A673 (cell line): Measurements from ENCODE around the gene GNAS-AS1. TPM values are rescaled to one million over a fixed set of nuclear protein-coding genes. Genes with fewer than 3 reads are reported as not detected.

Experiments used
- BruUV-seq: library from RNA; stranded (reverse); fragments of 400-500 nt; replicated peaks from 2 replicates; lab custom pipeline; 2021; lab: Mats Ljungman, UMichigan
- CTCF ChIA-PET: fragments of 300-600 bp; sonication (Branson Sonifier 250); formaldehyde crosslinking; loops from one replicate; lab custom pipeline; 2022; ENCODE audit warnings: antibody characterized with exemption; lab: Charles Lee
- POLR2A ChIA-PET: fragments of 300-600 bp; sonication (Branson Sonifier 250); formaldehyde crosslinking; loops from one replicate; lab custom pipeline; 2022; ENCODE audit warnings: antibody characterized with exemption; ENCODE audit not compliant: low non-redundant PET; lab: Charles Lee
- DNase-seq: peaks from one replicate; pipeline ENCODE4 v3.0.0-alpha.2; 2015; ENCODE audit warnings: low spot score
- H3K27ac ChIP-seq: fragments of 200-600 bp; sonication (generic); 2 replicates; pipeline ENCODE4 v1.5.1; 2016; ENCODE audit warnings: mixed run types, low read depth, mild to moderate bottlenecking, mixed read lengths, antibody characterized with exemption, low read length; ENCODE audit not compliant: poor library complexity, severe bottlenecking
- H3K27me3 ChIP-seq: fragments of 200-600 bp; sonication (generic); replicated peaks from 2 replicates; pipeline ENCODE4 v1.6.1; 2017; ENCODE audit warnings: mixed run types, low read depth, mild to moderate bottlenecking, mixed read lengths, antibody characterized with exemption, low read length; ENCODE audit not compliant: insufficient read depth, poor library complexity
- H3K36me3 ChIP-seq: fragments of 200-600 bp; sonication (generic); 2 replicates; pipeline ENCODE4 v1.6.1; 2016; ENCODE audit warnings: mixed run types, mild to moderate bottlenecking, mixed read lengths, antibody characterized with exemption, low read length; ENCODE audit not compliant: insufficient read depth, poor library complexity, severe bottlenecking
- H3K4me1 ChIP-seq: fragments of 200-600 bp; sonication (generic); 2 replicates; pipeline ENCODE4 v1.6.1; 2017; ENCODE audit warnings: mixed run types, mild to moderate bottlenecking, mixed read lengths, antibody characterized with exemption, low read length; ENCODE audit not compliant: insufficient read depth, poor library complexity, severe bottlenecking
- H3K4me3 ChIP-seq: fragments of 200-600 bp; sonication (generic); 2 replicates; pipeline ENCODE4 v1.5.1; 2016; ENCODE audit warnings: low read depth, mixed run types, mild to moderate bottlenecking, mixed read lengths, low read length; ENCODE audit not compliant: poor library complexity, severe bottlenecking
- H3K9me3 ChIP-seq: fragments of 200-600 bp; sonication (generic); 2 replicates; pipeline ENCODE4 v1.6.1; 2016; ENCODE audit warnings: mixed run types, low read depth, mild to moderate bottlenecking, mixed read lengths, antibody characterized with exemption, low read length; ENCODE audit not compliant: poor library complexity, severe bottlenecking
- EZH2 ChIP-seq: fragments of 200-600 bp; sonication (generic); IDR thresholded peaks from 2 replicates; pipeline ENCODE4 v1.6.1; 2017; ENCODE audit warnings: borderline replicate concordance, low read depth, mild to moderate bottlenecking, mixed read lengths, antibody characterized with exemption, low read length; ENCODE audit not compliant: poor library complexity, severe bottlenecking
- intact Hi-C: fragments of 100-400 bp; cut with micrococcal nuclease; formaldehyde crosslinking; loops from one replicate; pipeline ENCODE4 v1.10.0; 2022; ENCODE audit not compliant: unreplicated experiment
- total RNA-seq: library from RNA; stranded (reverse); gene quantifications from 2 replicates; pipeline ENCODE4 v1.2.3, GENCODE V29; 2021
- TF ChIP-seq, protein P1 (sequence below): fragments of 300-800, 200-600 bp; sonication (generic); conservative IDR thresholded peaks from 2 replicates; pipeline ENCODE4 v1.5.1; 2017; ENCODE audit warnings: low read depth, mild to moderate bottlenecking, antibody characterized with exemption, low read length, moderate library complexity, mixed read lengths

The GNAS-AS1 gene
- total RNA-seq, 1 experiment from 2014 or later = 6.7 TPM

DNA sequence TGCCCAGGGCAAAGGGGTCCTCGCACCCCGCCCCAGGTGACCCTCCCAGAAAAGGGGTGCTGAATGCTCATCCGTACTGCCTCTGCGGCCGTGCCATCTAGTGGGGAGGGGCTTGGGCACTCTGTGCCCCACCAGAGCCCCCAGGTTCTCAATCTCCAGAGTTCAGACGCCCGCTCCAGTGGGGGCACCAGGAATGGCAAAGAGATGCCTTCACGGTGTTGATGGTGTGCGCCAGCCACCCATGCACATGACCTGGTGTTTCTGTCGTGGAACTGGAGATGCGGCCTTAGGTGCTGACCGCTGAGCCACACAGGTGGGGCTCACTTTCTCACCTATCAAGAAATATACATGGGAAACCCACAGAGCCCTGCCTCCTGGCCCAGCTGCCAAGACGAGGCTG is 30.8 kb downstream of the GNAS-AS1 start:
- DNase-seq = no peak
- Histone ChIP-seq H3K27me3 (no peaks in the 10 kb centered on the region), H3K27ac (no peak overlapping the region), H3K9me3 (no peaks in the 10 kb centered on the region), H3K36me3 (no peaks in the 10 kb centered on the region), H3K4me1 (no peaks in the 10 kb centered on the region), H3K4me3 (no peak overlapping the region)
- ChIA-PET POLR2A (no interaction called here), CTCF (no interaction called here)
- TF ChIP-seq, protein P1, sequence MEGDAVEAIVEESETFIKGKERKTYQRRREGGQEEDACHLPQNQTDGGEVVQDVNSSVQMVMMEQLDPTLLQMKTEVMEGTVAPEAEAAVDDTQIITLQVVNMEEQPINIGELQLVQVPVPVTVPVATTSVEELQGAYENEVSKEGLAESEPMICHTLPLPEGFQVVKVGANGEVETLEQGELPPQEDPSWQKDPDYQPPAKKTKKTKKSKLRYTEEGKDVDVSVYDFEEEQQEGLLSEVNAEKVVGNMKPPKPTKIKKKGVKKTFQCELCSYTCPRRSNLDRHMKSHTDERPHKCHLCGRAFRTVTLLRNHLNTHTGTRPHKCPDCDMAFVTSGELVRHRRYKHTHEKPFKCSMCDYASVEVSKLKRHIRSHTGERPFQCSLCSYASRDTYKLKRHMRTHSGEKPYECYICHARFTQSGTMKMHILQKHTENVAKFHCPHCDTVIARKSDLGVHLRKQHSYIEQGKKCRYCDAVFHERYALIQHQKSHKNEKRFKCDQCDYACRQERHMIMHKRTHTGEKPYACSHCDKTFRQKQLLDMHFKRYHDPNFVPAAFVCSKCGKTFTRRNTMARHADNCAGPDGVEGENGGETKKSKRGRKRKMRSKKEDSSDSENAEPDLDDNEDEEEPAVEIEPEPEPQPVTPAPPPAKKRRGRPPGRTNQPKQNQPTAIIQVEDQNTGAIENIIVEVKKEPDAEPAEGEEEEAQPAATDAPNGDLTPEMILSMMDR = no peak
- TF ChIP-seq EZH2 = no peak
- intact Hi-C loops = no loop called here
- no TSS peak for BruUV-seq

GRCh38 chr20:58818586-58819285 is 32.0 kb downstream of the GNAS-AS1 start:
- intact Hi-C loops = no loop called here
- ChIA-PET POLR2A (no interaction called here), CTCF (no interaction called here)
- Histone ChIP-seq H3K4me3 (no peak overlapping the region), H3K9me3 (no peaks in the 10 kb centered on the region), H3K27ac (no peak overlapping the region), H3K36me3 (no peaks in the 10 kb centered on the region), H3K4me1 (no peaks in the 10 kb centered on the region), H3K27me3 (no peaks in the 10 kb centered on the region)
- DNase-seq = no peak
- no TSS peak for BruUV-seq
- TF ChIP-seq EZH2 = no peak
- TF ChIP-seq, protein P1 = no peak

- Histone ChIP-seq H3K4me1 (no peaks in the 10 kb centered on the region), H3K27ac (no peak overlapping the region), H3K4me3 (no peak overlapping the region), H3K27me3 (no peaks in the 10 kb centered on the region), H3K9me3 (no peaks in the 10 kb centered on the region), H3K36me3 (no peaks in the 10 kb centered on the region)
- intact Hi-C loops = no loop called here
- TF ChIP-seq EZH2 = no peak
- TF ChIP-seq, protein P1 = no peak
- ChIA-PET POLR2A (no interaction called here), CTCF (no interaction called here)
- BruUV-seq = no TSS peak
- no peak for DNase-seq
Measured at GRCh38 chr20:58817748-58818147, 33.0 kb downstream of the GNAS-AS1 start.
